Body of pancreas (tissue), 4 donors: Measurements from ENCODE around the gene HNRNPA2B1. TPM values are rescaled to one million over a fixed set of nuclear protein-coding genes. Genes with fewer than 3 reads are reported as not detected.

ENCODE experiments used
- ATAC-seq: fragments of 150-250 bp; one replicate; pipeline ENCODE4 v1.9.1; 2016
- DNase-seq, 4 donors: peaks; one replicate each; pipeline ENCODE4 v3.0.0-alpha.2; 2019
- H3K27ac ChIP-seq, 4 donors: fragments of 200-600 bp; sonication (generic); 1 replicate in 3 of 4; 2 replicates in 1 of 4; pipeline versions ENCODE4 v1.5.1 to v1.6.1; 2016 to 2019; ENCODE audit warnings: mild to moderate bottlenecking in 1 of 4, mixed read lengths in 1 of 4, moderate library complexity in 1 of 4
- H3K27me3 ChIP-seq, 2 donors: fragments of 200-600 bp; sonication (generic); one replicate each; pipeline ENCODE4 v1.6.0; 2016; ENCODE audit warnings: mild to moderate bottlenecking in 1 of 2
- H3K36me3 ChIP-seq, 2 donors: fragments of 200-600 bp; sonication (generic); replicated peaks in 1 of 2; 2 replicates each; pipeline ENCODE4 v1.5.1; 2016; ENCODE audit warnings: low read depth in 2 of 2; ENCODE audit not compliant: insufficient read depth in 1 of 2
- H3K4me1 ChIP-seq: fragments of 200-600 bp; sonication (generic); one replicate; pipeline ENCODE4 v1.6.0; 2016
- H3K4me3 ChIP-seq, 2 donors: fragments of 200-600 bp; sonication (generic); 1 replicate in 1 of 2; 2 replicates in 1 of 2; pipeline ENCODE4 v1.5.1; 2016 to 2019
- H3K9me3 ChIP-seq, 3 donors: fragments of 200-600 bp; sonication (generic); 1 replicate in 2 of 3; 2 replicates in 1 of 3; pipeline ENCODE4 v1.5.1; 2016
- POLR2A ChIP-seq, 3 donors: fragments of 450-650 bp; IDR thresholded peaks; one replicate each; pipeline ENCODE4 v1.6.1; 2016; ENCODE audit warnings: antibody characterized with exemption in 3 of 3, mild to moderate bottlenecking in 2 of 3
- WGBS, 2 donors: methylation state at CpG; one replicate each; pipeline ENCODE4 v1.1.5; 2017; 5-methylcytosine and 5-hydroxymethylcytosine counted together
- intact Hi-C: fragments of 100-400 bp; cut with DNase I; formaldehyde crosslinking; loops from one replicate; pipeline ENCODE4 v1.15.1; 2023
- total RNA-seq, 2 donors: library from RNA; depleted of rRNA; stranded (reverse); fragments of >200 nt; gene quantifications; one replicate each; pipeline ENCODE4 v1.1.0, GENCODE V29; 2016
- TF ChIP-seq, protein P1 (sequence below), 7 experiments: fragments of 450-650 bp in 4 of 7; fragments of 200-600 bp in 3 of 7; sonication (generic) in 3 of 7; IDR thresholded peaks; one replicate each; pipeline ENCODE4 v1.5.1; 2016 to 2019; ENCODE audit warnings: antibody characterized with exemption in 7 of 7

HNRNPA2B1 gene
- total RNA-seq, 2 donors from 2014 or later = 158 to 306 TPM

DNA sequence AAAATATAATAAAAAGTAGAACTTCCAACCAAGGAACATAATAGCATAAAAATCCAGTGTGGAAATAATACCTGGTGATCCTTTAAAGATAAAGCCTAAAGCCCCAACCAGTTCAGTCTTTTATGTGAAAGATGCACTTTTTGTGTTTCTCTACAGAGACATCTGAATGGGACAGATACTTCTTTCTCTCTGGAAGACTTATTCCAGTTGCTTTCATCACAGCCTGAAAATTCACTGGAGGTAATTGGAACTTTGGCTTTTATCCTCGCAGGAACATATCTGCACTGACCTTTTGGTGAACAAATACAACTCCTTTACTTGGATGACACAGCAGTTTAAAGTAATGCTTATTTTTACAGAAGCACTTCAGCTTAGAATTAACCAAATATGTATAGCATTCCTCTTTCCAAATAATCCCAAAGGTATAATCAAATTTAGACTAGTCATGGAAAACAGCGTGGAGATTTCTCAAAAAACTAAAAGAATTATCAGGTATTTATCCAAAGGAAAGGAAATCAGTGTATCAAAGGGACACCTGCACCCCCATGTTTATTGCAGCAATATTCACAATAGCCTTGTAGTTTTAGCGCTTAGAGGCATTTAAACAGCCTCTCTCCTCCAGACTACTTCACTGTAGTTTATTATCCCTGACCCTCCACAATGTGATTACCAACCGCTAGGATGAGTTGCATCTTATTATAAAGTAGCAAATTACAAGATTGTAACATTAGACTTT is 16.8 kb downstream of the HNRNPA2B1 start:
- intact Hi-C loops = no loop called here
- TF ChIP-seq, protein P1, sequence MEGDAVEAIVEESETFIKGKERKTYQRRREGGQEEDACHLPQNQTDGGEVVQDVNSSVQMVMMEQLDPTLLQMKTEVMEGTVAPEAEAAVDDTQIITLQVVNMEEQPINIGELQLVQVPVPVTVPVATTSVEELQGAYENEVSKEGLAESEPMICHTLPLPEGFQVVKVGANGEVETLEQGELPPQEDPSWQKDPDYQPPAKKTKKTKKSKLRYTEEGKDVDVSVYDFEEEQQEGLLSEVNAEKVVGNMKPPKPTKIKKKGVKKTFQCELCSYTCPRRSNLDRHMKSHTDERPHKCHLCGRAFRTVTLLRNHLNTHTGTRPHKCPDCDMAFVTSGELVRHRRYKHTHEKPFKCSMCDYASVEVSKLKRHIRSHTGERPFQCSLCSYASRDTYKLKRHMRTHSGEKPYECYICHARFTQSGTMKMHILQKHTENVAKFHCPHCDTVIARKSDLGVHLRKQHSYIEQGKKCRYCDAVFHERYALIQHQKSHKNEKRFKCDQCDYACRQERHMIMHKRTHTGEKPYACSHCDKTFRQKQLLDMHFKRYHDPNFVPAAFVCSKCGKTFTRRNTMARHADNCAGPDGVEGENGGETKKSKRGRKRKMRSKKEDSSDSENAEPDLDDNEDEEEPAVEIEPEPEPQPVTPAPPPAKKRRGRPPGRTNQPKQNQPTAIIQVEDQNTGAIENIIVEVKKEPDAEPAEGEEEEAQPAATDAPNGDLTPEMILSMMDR (IDR thresholded peaks at IDR 0.05) = no peak
- no peak for TF ChIP-seq POLR2A (IDR thresholded peaks at IDR 0.05)
- Histone ChIP-seq H3K36me3 (peaks cover 3 to 7% of the 10 kb centered on the region in 2 donors), H3K4me3 (no peak overlapping the region), H3K4me1 (peaks cover 68% of the 10 kb centered on the region), H3K27ac (peak overlapping the region in 2 of 4 donors; percentile 29 to 32), H3K27me3 (no peaks in the 10 kb centered on the region), H3K9me3 (no peaks in the 10 kb centered on the region)
- no peak for ATAC-seq
- 54 to 59% methylated on average over 4 of the region's 4 CpGs for WGBS, 2 donors
- DNase-seq = no peak

DNA sequence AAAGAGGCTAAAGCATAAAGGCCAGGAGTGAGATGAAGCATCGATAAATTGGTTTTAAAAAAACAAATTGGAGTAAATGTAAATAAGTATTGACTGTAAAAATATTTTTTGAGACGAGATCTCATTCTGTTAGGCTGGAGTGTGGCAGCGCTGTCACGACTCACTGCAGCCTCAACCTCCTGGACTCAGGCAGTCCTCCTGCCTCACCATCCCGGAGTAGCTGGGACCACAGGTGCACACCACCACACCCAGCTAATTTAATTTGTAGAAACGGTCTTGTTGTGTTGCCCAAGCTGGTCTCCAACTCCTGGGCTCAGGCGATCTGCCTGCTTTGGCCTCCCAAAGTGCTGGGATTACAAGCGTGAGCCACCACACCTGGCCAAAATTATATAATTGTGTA is 17.8 kb downstream of the HNRNPA2B1 start:
- intact Hi-C loops = no loop called here
- TF ChIP-seq POLR2A (IDR thresholded peaks at IDR 0.05) = no peak
- TF ChIP-seq, protein P1 (IDR thresholded peaks at IDR 0.05) = no peak
- Histone ChIP-seq H3K27me3 (no peaks in the 10 kb centered on the region), H3K9me3 (no peaks in the 10 kb centered on the region), H3K4me3 (no peak overlapping the region), H3K4me1 (peaks cover 58% of the 10 kb centered on the region), H3K36me3 (peaks cover 0 to 3% of the 10 kb centered on the region in 2 donors), H3K27ac (peak overlapping the region in 2 of 4 donors; percentile 32 to 77)
- no peak for ATAC-seq
- peak in 1 of 4 donors; percentile 10 for DNase-seq
- 63% methylated on average over 8 of the region's 8 CpGs for WGBS, 2 donors

DNA sequence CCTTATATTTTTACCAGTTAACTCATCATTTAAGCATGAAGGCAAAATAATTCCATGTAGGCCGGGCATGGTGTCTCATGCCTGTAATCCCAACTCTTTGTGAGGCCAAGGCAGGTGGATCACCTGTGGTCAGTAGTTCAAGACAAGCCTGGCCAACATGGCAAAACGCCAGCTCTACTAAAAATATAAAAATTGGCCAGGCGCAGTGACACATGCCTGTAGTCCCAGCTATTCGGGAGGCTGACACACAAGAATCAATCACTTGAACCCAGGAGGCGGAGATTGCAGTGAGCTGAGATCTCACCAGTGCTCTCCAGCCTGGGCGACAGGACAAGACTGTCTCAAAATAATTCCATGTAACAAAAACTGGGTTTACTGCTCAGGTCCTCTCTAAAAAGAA is 18.3 kb downstream of the HNRNPA2B1 start:
- no peak for ATAC-seq
- intact Hi-C loops = no loop called here
- peak; percentile 48 to 58 (median 50) for DNase-seq
- no peak overlapping the region for H3K4me3 ChIP-seq
- TF ChIP-seq, protein P1 (IDR thresholded peaks at IDR 0.05) = no peak
- TF ChIP-seq POLR2A (IDR thresholded peaks at IDR 0.05) = peak in 2 of 3 donors; percentile 28 to 29
- peak overlapping the region in 2 of 4 donors; percentile 32 to 77 for H3K27ac ChIP-seq
- no peaks in the 10 kb centered on the region for H3K27me3 ChIP-seq
- WGBS, 2 donors = 39 to 42% methylated on average over 5 to 6 of the region's 6 CpGs
- H3K36me3 ChIP-seq = peaks cover 0 to 3% of the 10 kb centered on the region in 2 donors
- no peaks in the 10 kb centered on the region for H3K9me3 ChIP-seq
- peaks cover 55% of the 10 kb centered on the region for H3K4me1 ChIP-seq

DNA sequence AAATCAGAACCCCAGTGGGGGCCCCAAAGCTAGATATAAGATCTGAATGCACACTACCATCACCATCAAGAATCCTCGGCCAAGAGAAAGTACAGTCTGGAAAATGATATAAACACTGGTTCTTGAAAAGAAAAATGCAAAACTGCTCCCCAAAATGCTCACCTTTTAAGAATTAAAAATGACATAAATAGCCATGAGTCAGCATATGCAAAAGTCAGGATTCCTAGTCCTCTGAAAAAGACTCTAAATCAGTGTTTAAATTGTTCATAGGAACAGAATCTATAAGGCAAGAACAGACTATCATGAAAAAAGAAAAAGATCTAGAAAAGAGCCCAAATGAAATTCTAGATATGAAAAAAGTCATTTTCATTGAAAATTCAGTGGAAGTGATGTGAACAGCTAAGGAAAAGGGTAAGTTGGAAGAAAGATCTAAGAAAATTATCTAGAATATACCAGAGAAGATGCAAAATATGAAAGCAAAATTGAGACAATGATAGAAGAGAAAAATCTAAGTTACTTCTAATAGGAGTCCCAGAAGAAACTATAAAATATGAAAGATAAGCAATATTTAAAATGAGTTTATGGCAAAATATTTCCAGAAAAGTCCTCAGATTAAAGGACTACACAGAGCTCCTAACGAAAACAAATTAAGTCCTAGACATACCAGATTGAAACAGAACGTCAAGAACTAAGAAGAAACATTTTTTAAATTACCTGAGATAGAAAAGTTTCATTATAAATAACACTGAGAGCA is 18.9 kb downstream of the HNRNPA2B1 start:
- ATAC-seq (no peak), DNase-seq (no peak)
- Histone ChIP-seq H3K36me3 (peaks cover 0 to 3% of the 10 kb centered on the region in 2 donors), H3K9me3 (no peaks in the 10 kb centered on the region), H3K4me3 (no peak overlapping the region), H3K4me1 (peaks cover 55% of the 10 kb centered on the region), H3K27ac (peak overlapping the region; percentile 20 to 77 (median 44)), H3K27me3 (no peaks in the 10 kb centered on the region)
- TF ChIP-seq, protein P1 (IDR thresholded peaks at IDR 0.05) = no peak
- no peak for TF ChIP-seq POLR2A (IDR thresholded peaks at IDR 0.05)
- WGBS, 2 donors = 40 to 58% methylated on average over 3 of the region's 3 CpGs
- intact Hi-C loops = no loop called here
